ENCODE measurements around the gene ZNF8.
"Not testable (repeated sequence)": the region's sequence is repeated elsewhere in the genome, so short reads cannot be mapped to it uniquely, and the experiment has no call there.

The ZNF8 gene

DNA sequence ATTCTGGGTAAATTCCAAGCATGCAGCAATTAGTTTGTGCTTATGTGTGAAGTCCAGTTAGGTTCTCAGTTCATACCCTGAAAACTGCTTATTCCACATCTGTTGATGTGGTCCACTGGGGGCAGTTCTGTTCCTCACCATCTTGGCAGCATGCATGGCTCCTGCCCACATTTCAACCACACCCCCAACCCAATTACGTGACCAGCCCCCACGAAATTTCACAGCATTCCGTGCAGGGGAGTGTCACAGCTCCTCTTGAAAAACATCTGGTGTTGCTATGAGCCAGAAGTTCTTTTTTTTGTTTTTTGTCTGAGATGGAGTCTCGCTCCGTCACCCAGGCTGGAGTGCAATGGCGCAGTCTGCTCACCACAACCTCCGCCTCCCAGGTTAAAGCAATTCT, 17.3 kb downstream of the ZNF8 start:
- no peak for DNase-seq (ENCODE audit: low read depth)

- DNase-seq (ENCODE audit: low read depth), result no peak
Measured at GRCh38 chr19:58300620-58301019, 21.9 kb downstream of the ZNF8 start.

- DNase-seq (ENCODE audit: low read depth), result no peak
Measured at GRCh38 chr19:58304255-58304654, 25.5 kb downstream of the ZNF8 start.

GRCh38 chr19:58304748-58305064, 26.0 kb downstream of the ZNF8 start:
- no peak for DNase-seq (ENCODE audit: low read depth)

DNA sequence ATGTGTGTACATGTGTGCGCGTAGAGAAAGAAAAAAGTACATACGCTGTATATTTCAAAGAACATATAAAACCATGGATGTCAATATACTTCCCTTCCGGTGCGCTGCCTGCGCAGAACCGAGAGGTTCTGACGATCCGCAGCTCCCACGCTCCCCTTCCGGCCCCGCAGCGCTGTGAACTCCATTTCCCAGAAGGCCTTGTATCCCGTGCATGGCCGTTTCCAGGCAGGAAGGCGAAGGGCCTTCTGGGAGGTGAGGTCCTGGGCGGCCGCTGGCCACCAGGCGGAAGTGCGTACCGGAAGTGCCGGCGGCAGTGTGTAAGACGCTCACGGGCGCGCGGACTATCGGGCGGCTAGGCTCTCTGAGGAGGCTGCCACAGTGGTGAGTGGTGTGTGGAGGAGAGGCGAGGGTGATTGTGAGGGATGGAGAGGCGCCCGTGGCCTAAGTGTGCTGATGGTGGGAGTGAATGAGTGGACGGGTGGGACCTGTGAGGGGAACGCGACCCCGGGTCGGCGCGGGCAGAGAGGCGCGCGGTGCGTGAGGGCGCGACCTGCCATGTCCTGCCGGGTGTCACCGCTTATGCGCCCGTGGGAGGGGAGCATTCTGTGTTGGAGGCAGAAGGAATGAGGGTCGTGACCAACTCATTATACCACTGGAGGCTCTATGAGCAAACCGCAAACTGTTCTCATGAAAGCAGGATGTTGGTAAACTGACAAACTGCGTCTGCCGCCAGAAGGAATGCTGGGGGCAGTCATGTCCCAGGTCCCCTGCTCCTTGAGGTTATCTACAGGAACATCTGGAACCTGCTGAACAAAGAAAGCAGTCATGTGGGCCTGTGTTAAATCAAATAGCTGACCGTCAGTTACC, 26.5 kb downstream of the ZNF8 start, which contains the start of gene ERVK3-1:
Gene ERVK3-1, plus strand, starts transcription at position 313 of the 867 bp plus-strand sequence. CDS start 6,792 bp downstream, outside the sequence.
- peak; percentile 90 for DNase-seq (ENCODE audit: low read depth)

GRCh38 chr19:58305932-58306323, 27.2 kb downstream of the ZNF8 start:
- no peak for DNase-seq (ENCODE audit: low read depth)

DNA sequence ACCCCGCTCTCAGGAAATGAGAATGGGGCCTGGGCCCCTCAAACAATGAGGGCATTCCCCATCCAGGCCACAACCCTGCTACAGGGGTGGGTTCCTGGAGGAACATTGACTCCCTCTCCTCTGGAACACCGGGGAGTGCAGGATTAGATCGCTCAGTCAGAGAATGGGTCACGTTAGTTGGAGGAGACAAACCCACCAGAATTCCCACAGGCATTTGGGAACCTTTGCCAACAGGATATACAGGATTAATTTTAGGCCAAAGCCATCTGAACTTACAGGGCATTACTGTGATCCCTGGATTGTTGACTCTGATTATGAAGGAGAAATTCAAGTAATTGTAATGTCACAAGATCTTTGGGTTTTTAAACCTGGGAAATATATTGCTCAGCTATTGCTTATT, 29.0 kb downstream of the ZNF8 start:
- DNase-seq (ENCODE audit: low read depth), result no peak

- DNase-seq (ENCODE audit: low read depth), result not testable (repeated sequence)
Measured at GRCh38 chr19:58310685-58311084, 31.9 kb downstream of the ZNF8 start.

GRCh38 chr19:58311345-58311865, 32.6 kb downstream of the ZNF8 start:
- no peak for DNase-seq (ENCODE audit: low read depth)

- no peak for DNase-seq (ENCODE audit: low read depth)
Measured at GRCh38 chr19:58315580-58315979, 36.8 kb downstream of the ZNF8 start.

GRCh38 chr19:58317476-58318072, 38.8 kb downstream of the ZNF8 start:
- DNase-seq (ENCODE audit: low read depth), result no peak

DNA sequence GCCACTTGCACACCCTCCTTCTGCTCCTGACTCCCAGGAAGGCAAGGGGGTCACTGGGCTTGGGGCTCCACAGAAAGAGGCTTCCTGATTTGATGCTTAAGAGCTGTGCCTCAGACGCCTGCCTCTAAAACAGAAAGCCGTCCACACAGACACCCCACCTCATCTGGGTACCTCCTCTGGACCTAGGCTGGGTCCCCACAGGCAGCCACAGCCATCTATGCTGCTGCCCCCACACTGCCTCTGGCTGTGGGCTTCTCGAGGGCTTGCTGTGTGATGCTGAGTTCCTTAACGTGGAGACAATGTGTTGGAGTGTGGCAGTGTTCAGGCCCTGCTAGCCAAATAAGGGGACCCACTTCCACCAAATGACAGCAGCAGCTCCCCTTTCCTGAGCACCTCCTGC, 39.5 kb downstream of the ZNF8 start:
- no peak for DNase-seq (ENCODE audit: low read depth)

GRCh38 chr19:58319241-58319640, 40.5 kb downstream of the ZNF8 start:
- DNase-seq (ENCODE audit: low read depth), result no peak

- DNase-seq (ENCODE audit: low read depth), result no peak
Measured at GRCh38 chr19:58325311-58326022, 46.7 kb downstream of the ZNF8 start.

DNA sequence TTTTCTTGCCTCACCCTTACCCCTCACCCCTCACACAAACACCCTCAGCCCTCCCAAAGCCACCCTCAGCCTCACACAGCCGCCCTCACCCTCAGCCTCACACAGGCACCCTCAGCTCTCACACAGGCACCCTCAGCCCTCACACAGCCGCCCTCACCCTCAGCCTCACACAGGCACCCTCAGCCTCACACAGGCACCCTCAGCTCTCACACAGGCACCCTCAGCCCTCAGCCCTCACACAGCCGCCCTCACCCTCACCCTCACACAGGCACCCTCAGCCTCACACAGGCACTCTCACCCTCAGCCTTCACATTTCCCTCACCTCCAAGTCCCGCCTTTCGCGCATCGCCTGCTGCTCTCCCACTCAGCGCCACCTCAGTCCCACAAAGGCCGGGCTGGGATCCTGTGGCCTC, 47.8 kb downstream of the ZNF8 start:
- no peak for DNase-seq (ENCODE audit: low read depth)

DNA sequence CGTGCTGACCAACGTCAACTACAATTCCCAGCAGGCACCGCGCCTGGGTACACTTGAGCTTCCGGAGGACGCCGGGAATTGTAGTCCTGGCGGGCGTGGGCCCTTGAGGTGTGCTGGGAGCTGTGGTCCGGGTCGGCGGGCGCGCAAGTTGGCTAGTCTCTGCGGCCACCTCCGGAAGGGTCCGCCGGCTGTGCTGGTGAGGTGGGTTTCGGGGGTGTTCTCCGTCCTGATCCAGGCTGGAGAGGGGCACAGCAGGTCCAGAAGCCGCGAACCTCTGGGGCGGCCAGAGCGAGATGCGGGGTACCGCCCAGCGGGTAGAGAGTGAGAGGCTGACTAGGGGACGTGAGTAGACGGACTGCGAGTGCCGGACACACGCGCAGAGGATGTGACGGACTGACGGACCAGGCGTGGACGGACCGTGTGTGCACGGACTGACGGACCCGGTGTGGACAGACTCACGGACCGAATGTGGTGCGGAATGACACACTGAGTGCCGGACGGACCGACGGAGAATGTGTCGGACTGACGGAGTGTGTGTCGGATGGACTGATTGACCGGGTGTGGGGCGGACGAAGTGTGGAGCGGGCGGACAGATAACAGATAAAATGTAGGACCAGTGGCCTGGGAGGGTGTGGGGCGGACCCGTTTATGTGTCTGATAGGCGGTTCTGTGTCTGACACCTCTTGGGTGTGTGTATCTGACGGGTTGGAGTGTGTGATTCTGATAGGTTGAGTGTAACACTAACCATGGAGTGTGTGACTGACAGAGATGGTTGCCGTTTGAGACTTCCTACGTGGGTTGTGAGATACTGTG, 48.4 kb downstream of the ZNF8 start, which contains the start of gene ZSCAN22:
Gene ZSCAN22, plus strand, starts transcription at position 81 of the 813 bp plus-strand sequence. CDS start 7,809 bp downstream, outside the sequence.
- DNase-seq (ENCODE audit: low read depth), result peak; percentile 95

- DNase-seq (ENCODE audit: low read depth), result no peak
Measured at GRCh38 chr19:58328999-58329398, 50.2 kb downstream of the ZNF8 start.

DNA sequence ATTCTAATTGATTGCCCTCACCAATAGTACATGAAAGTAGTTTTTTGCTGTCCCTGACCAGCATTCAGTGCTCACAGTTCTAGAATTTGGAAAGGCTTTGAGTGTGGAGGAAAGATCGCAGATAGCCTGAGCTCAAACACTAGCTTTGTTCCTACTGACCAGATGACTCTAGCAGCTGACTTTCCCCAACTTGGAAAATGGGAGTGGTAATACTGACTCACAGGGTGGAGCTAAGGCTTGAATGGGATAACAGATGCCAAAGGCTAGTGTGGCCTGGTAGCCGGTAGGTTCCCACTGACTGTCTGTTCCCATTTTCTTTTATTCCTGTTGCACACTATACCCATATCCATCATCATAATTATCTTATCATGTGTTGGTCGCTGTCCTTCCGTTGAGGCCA, 51.7 kb downstream of the ZNF8 start:
- DNase-seq (ENCODE audit: low read depth), result no peak

GRCh38 chr19:58332697-58333096, 53.9 kb downstream of the ZNF8 start:
- no peak for DNase-seq (ENCODE audit: low read depth)

DNA sequence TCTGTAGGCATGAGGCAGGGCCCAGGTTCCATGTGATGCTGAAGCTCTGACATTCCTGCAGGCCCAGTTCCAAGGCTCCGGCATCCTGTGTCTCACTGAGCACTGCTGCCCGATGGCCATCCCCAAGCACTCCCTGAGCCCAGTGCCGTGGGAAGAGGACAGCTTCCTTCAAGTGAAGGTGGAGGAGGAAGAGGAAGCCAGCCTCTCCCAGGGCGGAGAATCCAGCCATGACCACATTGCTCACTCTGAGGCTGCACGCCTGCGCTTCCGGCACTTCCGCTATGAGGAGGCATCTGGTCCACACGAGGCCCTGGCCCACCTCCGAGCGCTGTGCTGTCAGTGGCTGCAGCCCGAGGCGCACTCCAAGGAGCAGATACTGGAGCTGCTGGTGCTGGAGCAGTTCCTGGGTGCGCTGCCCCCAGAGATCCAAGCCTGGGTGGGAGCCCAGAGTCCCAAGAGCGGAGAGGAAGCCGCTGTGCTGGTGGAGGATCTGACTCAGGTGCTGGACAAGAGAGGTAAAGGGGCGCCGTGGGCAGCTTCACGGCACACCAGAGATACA, 56.0 kb downstream of the ZNF8 start:
- no peak for DNase-seq (ENCODE audit: low read depth)

DNA sequence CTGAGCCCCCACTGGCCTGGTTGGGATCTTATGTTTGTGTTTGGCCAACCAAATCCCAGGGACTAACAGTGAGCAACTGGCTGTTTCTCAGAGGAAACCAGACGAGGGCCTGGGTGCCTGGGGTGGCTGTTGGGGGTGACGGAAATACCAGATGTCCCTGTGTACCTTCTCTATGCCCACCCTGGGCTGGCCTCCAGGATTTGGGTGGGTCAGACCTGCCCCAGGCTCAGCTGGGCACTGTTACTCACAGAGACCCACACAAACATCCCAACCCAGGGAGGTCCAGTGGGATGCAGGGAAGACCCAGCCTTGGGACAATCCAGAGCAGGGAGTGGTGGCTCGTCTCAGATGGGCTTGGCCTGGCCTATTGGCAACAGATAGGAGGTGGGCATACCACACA, 56.9 kb downstream of the ZNF8 start:
- no peak for DNase-seq (ENCODE audit: low read depth)
